HCT116 (cell line): ENCODE data around the gene NPB. TPM values are rescaled to one million over a fixed set of nuclear protein-coding genes. Genes with fewer than 3 reads are reported as not detected.

ENCODE experiments used
- ATAC-seq: fragments of 200-7000 bp; cut with Tn5 transposase; 2 replicates; pipeline ENCODE4 v1.9.1; 2020; ENCODE audit warnings: mild to moderate bottlenecking, moderate library complexity
- BruUV-seq: library from RNA; stranded (reverse); fragments of 400-500 nt; replicated peaks from 2 replicates; lab custom pipeline; 2021; lab: Mats Ljungman, UMichigan
- CTCF ChIA-PET: fragments of 300-600 bp; sonication (Branson Sonifier 250); formaldehyde crosslinking; loops from one replicate; lab custom pipeline; 2021; ENCODE audit warnings: antibody characterized with exemption; lab: Charles Lee
- POLR2A ChIA-PET: fragments of 300-600, 350-600 bp; sonication (Branson Sonifier 250); formaldehyde crosslinking; loops from one replicate; lab custom pipeline; 2021; ENCODE audit warnings: antibody characterized with exemption; lab: Charles Lee
- RAD21 ChIA-PET, 2 experiments: fragments of 300-600 bp; sonication (Branson Sonifier 250); formaldehyde crosslinking; loops; one replicate each; lab custom pipeline; 2023; ENCODE audit warnings: low total read pairs in 2 of 2; ENCODE audit not compliant: uncharacterized antibody in 2 of 2, unreplicated experiment in 2 of 2, low non-redundant PET in 1 of 2; lab: Charles Lee
- DNase-seq: peaks from one replicate; pipeline ENCODE4 v3.0.0-alpha.2; 2010; ENCODE audit warnings: low read depth, low spot score
- H2AFZ ChIP-seq: fragments of 200-600 bp; shearing (Covaris generic), sonication (generic); 2 replicates; pipeline ENCODE4 v1.6.1; 2017; ENCODE audit warnings: low read depth, mixed run types, mixed read lengths, antibody characterized with exemption, low read length; ENCODE audit not compliant: poor library complexity, severe bottlenecking
- H3K27ac ChIP-seq: 2 replicates; pipeline ENCODE4 v1.5.1; 2012; ENCODE audit warnings: low read depth, low read length
- H3K27me3 ChIP-seq: fragments of 200-600 bp; sonication (generic); 2 replicates; pipeline ENCODE4 v1.6.1; 2016; ENCODE audit warnings: mixed run types, low read length, mixed read lengths; ENCODE audit not compliant: insufficient read depth
- H3K36me3 ChIP-seq, 2 experiments: fragments of 200-500 bp in 1 of 2; fragments of 200-600 bp in 1 of 2; sonication (Bioruptor generic) in 1 of 2; sonication (generic) in 1 of 2; 2 replicates each; pipeline versions ENCODE4 v1.5.1 to v1.6.1; 2014 to 2016; ENCODE audit warnings: low read length in 2 of 2, inconsistent platforms in 1 of 2, mixed read lengths in 1 of 2, mixed run types in 1 of 2; ENCODE audit not compliant: insufficient read depth in 2 of 2, control insufficient read depth in 1 of 2
- H3K4me1 ChIP-seq, 2 experiments: fragments of 200-600 bp in 1 of 2; sonication (generic) in 1 of 2; 2 replicates each; pipeline versions ENCODE4 v1.5.1 to v1.6.1; 2012 to 2017; ENCODE audit warnings: low read length in 2 of 2, inconsistent platforms in 1 of 2, mild to moderate bottlenecking in 1 of 2, mixed read lengths in 1 of 2, mixed run types in 1 of 2, moderate library complexity in 1 of 2; ENCODE audit not compliant: insufficient read depth in 2 of 2, control insufficient read depth in 1 of 2
- H3K4me2 ChIP-seq: fragments of 200-600 bp; sonication (generic); 2 replicates; pipeline ENCODE4 v1.6.1; 2017; ENCODE audit warnings: mixed run types, low read length, mixed read lengths
- H3K4me3 ChIP-seq, 2 experiments: fragments of 200-600 bp in 1 of 2; sonication (generic) in 1 of 2; replicated peaks in 1 of 2; 2 replicates each; pipeline ENCODE4 v1.5.1; 2011 to 2016; ENCODE audit warnings: low read length in 2 of 2, control low read depth in 1 of 2, low read depth in 1 of 2, mild to moderate bottlenecking in 1 of 2, mixed read lengths in 1 of 2, mixed run types in 1 of 2
- H3K79me2 ChIP-seq: fragments of 200-600 bp; sonication (generic); 2 replicates; pipeline ENCODE4 v1.6.1; 2017; ENCODE audit warnings: mild to moderate bottlenecking, mixed run types, low read length, moderate library complexity, mixed read lengths; ENCODE audit not compliant: insufficient read depth
- H3K9ac ChIP-seq: fragments of 200-600 bp; sonication (generic); 2 replicates; pipeline ENCODE4 v1.6.1; 2016; ENCODE audit warnings: low read length, mixed read lengths
- H3K9me2 ChIP-seq: fragments of 200-600 bp; sonication (generic), shearing (Covaris generic); 2 replicates; pipeline ENCODE4 v1.6.1; 2017; ENCODE audit warnings: mixed run types, mild to moderate bottlenecking, moderate library complexity; ENCODE audit not compliant: insufficient read depth
- H3K9me3 ChIP-seq, 2 experiments: fragments of 200-500 bp in 1 of 2; fragments of 200-600 bp in 1 of 2; sonication (Bioruptor generic) in 1 of 2; sonication (generic) in 1 of 2; 2 replicates each; pipeline ENCODE4 v1.6.1; 2014 to 2017; ENCODE audit warnings: low read length in 2 of 2, mixed read lengths in 2 of 2, inconsistent platforms in 1 of 2, low read depth in 1 of 2, mild to moderate bottlenecking in 1 of 2, mixed run types in 1 of 2, moderate library complexity in 1 of 2; ENCODE audit not compliant: control insufficient read depth in 1 of 2, insufficient read depth in 1 of 2
- H4K20me1 ChIP-seq: fragments of 200-600 bp; sonication (generic), shearing (Covaris generic); 2 replicates; pipeline ENCODE4 v1.6.1; 2017; ENCODE audit warnings: mixed run types, mild to moderate bottlenecking, moderate library complexity; ENCODE audit not compliant: insufficient read depth
- ATF3 ChIP-seq: IDR thresholded peaks from 2 replicates; pipeline ENCODE4 v1.6.1; 2012
- CBX3 ChIP-seq: IDR thresholded peaks from 2 replicates; pipeline ENCODE4 v1.6.1; 2012; ENCODE audit warnings: low read depth
- CEBPB ChIP-seq: IDR thresholded peaks from 2 replicates; pipeline ENCODE4 v1.6.1; 2012; ENCODE audit warnings: low read depth
- CTCF ChIP-seq, 3 experiments: fragments of 200-600 bp in 1 of 3; sonication (generic) in 1 of 3; IDR thresholded peaks in 2 of 3; conservative IDR thresholded peaks in 1 of 3; 2 replicates each; pipeline ENCODE4 v1.5.1; 2012 to 2017; ENCODE audit warnings: low read depth in 2 of 3, low read length in 2 of 3, antibody characterized with exemption in 1 of 3, borderline replicate concordance in 1 of 3, control low read depth in 1 of 3, mild to moderate bottlenecking in 1 of 3, mixed read lengths in 1 of 3, mixed run types in 1 of 3, moderate library complexity in 1 of 3; ENCODE audit not compliant: insufficient read depth in 1 of 3
- EGR1 ChIP-seq: IDR thresholded peaks from 2 replicates; pipeline ENCODE4 v1.6.1; 2012; ENCODE audit warnings: low read depth
- EZH2 ChIP-seq: fragments of 200-600 bp; sonication (generic); IDR thresholded peaks from 2 replicates; pipeline ENCODE4 v1.6.1; 2017; ENCODE audit warnings: antibody characterized with exemption, mixed run types
- EZH2phosphoT487 ChIP-seq: fragments of 200-600 bp; IDR thresholded peaks from 2 replicates; pipeline ENCODE4 v1.6.1; 2018; ENCODE audit warnings: antibody characterized with exemption, borderline replicate concordance
- FOSL1 ChIP-seq: IDR thresholded peaks from 2 replicates; pipeline ENCODE4 v1.6.1; 2012; ENCODE audit warnings: low read depth
- JUND ChIP-seq: IDR thresholded peaks from 2 replicates; pipeline ENCODE4 v1.6.1; 2012
- MAX ChIP-seq: IDR thresholded peaks from 2 replicates; pipeline ENCODE4 v1.6.1; 2012
- POLR2A ChIP-seq: IDR thresholded peaks from 2 replicates; pipeline ENCODE4 v1.7.0; 2011; ENCODE audit warnings: borderline replicate concordance; ENCODE audit not compliant: insufficient read depth, insufficient read length; ENCODE audit errors: extremely low read depth
- POLR2AphosphoS5 ChIP-seq: IDR thresholded peaks from 2 replicates; pipeline ENCODE4 v1.6.1; 2011; ENCODE audit warnings: mild to moderate bottlenecking, low read depth, low read length, moderate library complexity
- RAD21 ChIP-seq: IDR thresholded peaks from 2 replicates; pipeline ENCODE4 v1.6.1; 2012; ENCODE audit warnings: low read depth, mild to moderate bottlenecking
- SIN3A ChIP-seq: IDR thresholded peaks from 2 replicates; pipeline ENCODE4 v1.6.1; 2012; ENCODE audit warnings: low read depth
- SP1 ChIP-seq: IDR thresholded peaks from 2 replicates; pipeline ENCODE4 v1.6.1; 2012; ENCODE audit warnings: low read depth
- SRF ChIP-seq: IDR thresholded peaks from 2 replicates; pipeline ENCODE4 v1.6.1; 2012; ENCODE audit warnings: low read depth
- YY1 ChIP-seq: IDR thresholded peaks from 2 replicates; pipeline ENCODE4 v1.6.1; 2011; ENCODE audit warnings: low read length, low read depth, moderate library complexity, mild to moderate bottlenecking; ENCODE audit not compliant: insufficient replicate concordance; ENCODE audit errors: extremely low read depth
- ZNF274 ChIP-seq: fragments of 200-500 bp; sonication (Bioruptor generic); IDR thresholded peaks from 2 replicates; pipeline ENCODE4 v1.6.1; 2014; ENCODE audit warnings: mild to moderate bottlenecking, low read depth, low read length, inconsistent platforms
- intact Hi-C: fragments of 100-400 bp; cut with micrococcal nuclease; formaldehyde crosslinking; loops from 2 replicates; pipeline ENCODE4 v1.10.0; 2022
- total RNA-seq: library from RNA; stranded (reverse); gene quantifications from one replicate; pipeline ENCODE4 v1.2.1, GENCODE V29; 2021; ENCODE audit not compliant: unreplicated experiment

The NPB gene
- total RNA-seq, 1 experiment from 2014 or later, result 1.2 TPM

- H2AFZ ChIP-seq, result no peak overlapping the region
- TF ChIP-seq EGR1 (no peak), CEBPB (no peak), RAD21 (no peak), SRF (no peak), JUND (no peak), ZNF274 (no peak)
- H3K4me1 ChIP-seq, result peaks cover 17 to 37% of the 10 kb centered on the region in 2 experiments
- H3K27ac ChIP-seq, result peak overlapping the region; percentile 10; the same call in 1 of the 2 replicates
- peaks cover 0 to 21% of the 10 kb centered on the region in 2 experiments; a peak in 1 of 4 replicates for H3K36me3 ChIP-seq
- no peak overlapping the region for H3K4me3 ChIP-seq
- H3K4me2 ChIP-seq, result peak overlapping the region; percentile 50
- ATAC-seq (no peak), DNase-seq (no peak)
- H4K20me1 ChIP-seq, result no peaks in the 10 kb centered on the region
- no TSS peak for BruUV-seq
- H3K9me2 ChIP-seq, result no peaks in the 10 kb centered on the region
- ChIA-PET CTCF (no interaction called here), POLR2A (no interaction called here), RAD21 (no interaction called here)
- no peaks in the 10 kb centered on the region for H3K9me3 ChIP-seq
- intact Hi-C loops, result no loop called here
- H3K79me2 ChIP-seq, result no peaks in the 10 kb centered on the region; the same call in 1 of the 2 replicates
- no peaks in the 10 kb centered on the region for H3K27me3 ChIP-seq
- H3K9ac ChIP-seq, result peak overlapping the region; percentile 16; the same call in 1 of the 2 replicates
Observed at GRCh38 chr17:81902653-81903414, 796 bp downstream of the NPB start.

- Histone ChIP-seq H2AFZ (no peak overlapping the region), H3K27me3 (no peaks in the 10 kb centered on the region)
- no TSS peak for BruUV-seq
- TF ChIP-seq SRF (no peak), SIN3A (no peak), EZH2phosphoT487 (no peak), POLR2A (no peak), ATF3 (no peak), POLR2AphosphoS5 (no peak), CTCF (IDR thresholded peaks at IDR 0.05 in 2 of 3, conservative IDR thresholded peaks at IDR 0.05 in 1 of 3; ENCODE audit: borderline replicate concordance in 1 of 3, insufficient read depth in 1 of 3, low read depth in 2 of 3, low read length in 2 of 3) (no peak), ZNF274 (no peak), EGR1 (no peak), FOSL1 (no peak), CEBPB (no peak), EZH2 (no peak), YY1 (no peak), MAX (no peak), CBX3 (no peak), SP1 (no peak)
- TF ChIP-seq, all 23 proteins: peak for 0
- no peaks in the 10 kb centered on the region for H3K9me2 ChIP-seq
- H3K4me2 ChIP-seq, result no peak overlapping the region
- intact Hi-C loops, result no loop called here
- H4K20me1 ChIP-seq, result no peaks in the 10 kb centered on the region
- ATAC-seq (no peak), DNase-seq (no peak)
- POLR2A ChIA-PET, result no interaction called here
- peaks cover 11 to 31% of the 10 kb centered on the region in 2 experiments for H3K4me1 ChIP-seq
- RAD21 ChIA-PET, result no interaction called here
- peaks cover 0 to 25% of the 10 kb centered on the region in 2 experiments; a peak in 2 of 4 replicates for H3K36me3 ChIP-seq
- CTCF ChIA-PET, result no interaction called here
- H3K9me3 ChIP-seq, result no peaks in the 10 kb centered on the region
- H3K9ac ChIP-seq, result no peak overlapping the region
- no peaks in the 10 kb centered on the region; the same call in 1 of the 2 replicates for H3K79me2 ChIP-seq
- H3K27ac ChIP-seq, result peak overlapping the region; percentile 0; the same call in 1 of the 2 replicates
- no peak overlapping the region for H3K4me3 ChIP-seq
Observed at GRCh38 chr17:81903415-81903831, 1.4 kb downstream of the NPB start.
